Osteoblast (primary cell): Measurements from ENCODE around the gene DCC. TPM values are rescaled to one million over a fixed set of nuclear protein-coding genes. Genes with fewer than 3 reads are reported as not detected.

Experiments used
- DNase-seq: peaks from one replicate; pipeline ENCODE4 v3.0.0; 2011; ENCODE audit warnings: low spot score, mixed read lengths; ENCODE audit not compliant: insufficient read length; ENCODE audit errors: missing footprints
- H2AFZ ChIP-seq: 2 replicates; pipeline ENCODE4 v1.6.0; 2011; ENCODE audit warnings: mild to moderate bottlenecking, low read length
- H3K27ac ChIP-seq: 2 replicates; pipeline ENCODE4 v1.5.1; 2011; ENCODE audit warnings: mild to moderate bottlenecking, low read depth, low read length, moderate library complexity
- H3K27me3 ChIP-seq: 2 replicates; pipeline ENCODE4 v1.6.0; 2012; ENCODE audit warnings: mild to moderate bottlenecking, control low read depth, inconsistent platforms, low read length, moderate library complexity; ENCODE audit not compliant: insufficient read depth
- H3K36me3 ChIP-seq: 2 replicates; pipeline ENCODE4 v1.5.1; 2011; ENCODE audit warnings: mild to moderate bottlenecking, low read length, control low read depth, moderate library complexity; ENCODE audit not compliant: insufficient read depth
- H3K4me1 ChIP-seq: 2 replicates; pipeline ENCODE4 v1.5.1; 2011; ENCODE audit warnings: mild to moderate bottlenecking, low read length, control low read depth, moderate library complexity; ENCODE audit not compliant: insufficient read depth
- H3K4me2 ChIP-seq: 2 replicates; pipeline ENCODE4 v1.6.0; 2011; ENCODE audit warnings: mild to moderate bottlenecking, low read length; ENCODE audit not compliant: insufficient read depth
- H3K4me3 ChIP-seq: fragments of 200-600 bp; sonication (generic); 3 replicates; pipeline ENCODE4 v1.5.1; 2012; ENCODE audit warnings: mild to moderate bottlenecking, low read length, inconsistent platforms; ENCODE audit not compliant: insufficient read depth
- H3K79me2 ChIP-seq: 2 replicates; pipeline ENCODE4 v1.6.0; 2012; ENCODE audit warnings: mild to moderate bottlenecking, low read length, control low read depth, inconsistent platforms; ENCODE audit not compliant: insufficient read depth
- H3K9me3 ChIP-seq: 2 replicates; pipeline ENCODE4 v1.5.1; 2011; ENCODE audit warnings: low read depth, low read length, control low read depth
- H4K20me1 ChIP-seq: 2 replicates; pipeline ENCODE4 v1.6.0; 2012; ENCODE audit warnings: mild to moderate bottlenecking, low read length, control low read depth; ENCODE audit not compliant: insufficient read depth
- CTCF ChIP-seq: IDR thresholded peaks from 2 replicates; pipeline ENCODE4 v1.5.1; 2011; ENCODE audit warnings: mild to moderate bottlenecking, low read depth, low read length, moderate library complexity; ENCODE audit errors: extremely low read depth
- total RNA-seq: library from RNA; depleted of rRNA; stranded (reverse); fragments of >200 nt; gene quantifications from 2 replicates; pipeline ENCODE4 v1.2.3, GENCODE V29; 2012

The DCC gene
- total RNA-seq, 1 donor = not detected

DNA sequence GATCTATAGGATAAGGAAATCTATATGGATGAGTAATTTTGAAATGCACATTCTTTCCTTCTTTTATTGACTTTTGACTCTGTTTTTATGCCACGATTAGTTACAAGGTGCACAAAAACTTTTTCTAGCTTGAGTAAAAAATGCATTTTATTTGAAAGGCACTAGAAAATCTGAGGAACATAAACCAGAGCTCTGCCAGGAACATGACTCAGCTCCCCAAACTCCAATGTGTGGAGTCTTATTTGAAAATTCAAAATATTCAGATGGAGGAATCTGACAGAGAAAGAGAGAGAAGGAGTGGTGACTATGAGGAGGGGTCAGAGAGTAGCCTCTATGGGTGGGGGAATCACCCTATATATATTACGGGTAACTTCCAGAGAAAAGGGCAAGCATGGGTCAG, 231.0 kb downstream of the DCC start:
- H3K79me2 ChIP-seq = no peaks in the 10 kb centered on the region
- peak; percentile 4 for DNase-seq
- H4K20me1 ChIP-seq = no peaks in the 10 kb centered on the region
- no peaks in the 10 kb centered on the region for H3K36me3 ChIP-seq
- H3K4me2 ChIP-seq = no peak overlapping the region
- peaks cover 5% of the 10 kb centered on the region for H3K9me3 ChIP-seq
- H3K4me1 ChIP-seq = no peaks in the 10 kb centered on the region
- H3K27ac ChIP-seq = no peak overlapping the region
- no peak overlapping the region for H3K4me3 ChIP-seq
- TF ChIP-seq CTCF = no peak
- no peaks in the 10 kb centered on the region for H3K27me3 ChIP-seq
- no peak overlapping the region for H2AFZ ChIP-seq

DNA sequence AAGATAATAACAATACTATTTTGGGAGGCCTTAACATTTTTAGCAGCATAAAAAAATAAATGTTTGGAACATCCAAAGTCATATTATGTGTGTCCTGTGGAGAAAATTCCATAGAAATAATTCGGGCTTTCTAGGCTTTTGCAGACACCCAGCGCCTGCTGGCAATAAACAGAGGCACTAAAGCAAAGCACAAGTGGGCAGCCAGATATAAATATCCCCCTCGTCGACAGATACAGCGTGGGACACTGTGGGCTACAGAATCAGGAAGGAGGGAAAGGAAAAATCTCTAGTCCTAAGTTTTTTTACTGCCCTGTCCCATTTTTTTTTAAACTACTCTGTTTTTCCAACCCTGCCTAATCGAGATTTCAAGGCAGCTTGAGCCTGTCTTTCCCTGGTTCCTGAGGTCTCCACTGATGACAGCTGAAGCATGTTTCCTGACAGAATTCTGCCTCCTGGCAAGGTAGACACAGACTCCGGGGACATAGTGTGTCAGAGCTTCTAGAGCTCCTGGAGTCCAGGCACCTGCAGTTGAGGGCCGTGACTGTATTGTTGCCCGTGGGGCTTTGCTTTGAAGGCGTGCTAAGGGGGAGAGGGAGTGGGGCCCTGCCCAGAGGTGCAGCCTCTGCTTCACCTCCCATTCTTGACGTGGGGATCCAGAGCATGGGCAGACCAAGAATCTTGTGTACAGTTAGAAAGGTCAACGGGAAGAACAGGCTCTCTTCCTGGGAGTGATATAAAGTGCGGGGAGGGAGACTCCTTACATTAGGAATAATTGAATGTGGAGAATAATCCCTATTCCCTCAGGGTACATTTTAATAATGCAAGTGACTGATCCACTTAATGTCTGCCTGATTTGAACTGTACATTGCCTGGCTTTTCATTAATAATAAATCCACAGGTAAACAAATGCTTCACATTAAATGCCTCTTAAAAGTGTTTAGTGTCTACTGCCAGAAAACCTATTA, 232.3 kb downstream of the DCC start:
- Histone ChIP-seq H3K4me1 (no peaks in the 10 kb centered on the region), H3K36me3 (no peaks in the 10 kb centered on the region), H2AFZ (no peak overlapping the region), H3K27me3 (no peaks in the 10 kb centered on the region), H3K79me2 (no peaks in the 10 kb centered on the region), H4K20me1 (no peaks in the 10 kb centered on the region), H3K27ac (no peak overlapping the region), H3K4me3 (no peak overlapping the region), H3K4me2 (no peak overlapping the region), H3K9me3 (peaks cover 5% of the 10 kb centered on the region)
- TF ChIP-seq CTCF = no peak
- no peak for DNase-seq

- TF ChIP-seq CTCF = no peak
- H3K36me3 ChIP-seq = no peaks in the 10 kb centered on the region
- no peak overlapping the region for H2AFZ ChIP-seq
Measured at GRCh38 chr18:52577795-52578194, 237.8 kb downstream of the DCC start.

GRCh38 chr18:52582061-52582460, 242.1 kb downstream of the DCC start:
- H2AFZ ChIP-seq = no peak overlapping the region
- H3K27me3 ChIP-seq = no peaks in the 10 kb centered on the region
- H3K4me3 ChIP-seq = no peak overlapping the region
- DNase-seq = no peak
- no peaks in the 10 kb centered on the region for H3K36me3 ChIP-seq
- H3K9me3 ChIP-seq = no peaks in the 10 kb centered on the region
- no peaks in the 10 kb centered on the region for H4K20me1 ChIP-seq
- H3K27ac ChIP-seq = no peak overlapping the region
- no peak for TF ChIP-seq CTCF
- no peaks in the 10 kb centered on the region for H3K4me1 ChIP-seq
- no peak overlapping the region for H3K4me2 ChIP-seq
- H3K79me2 ChIP-seq = no peaks in the 10 kb centered on the region

More at GRCh38 chr18:52577795-52578194, 237.8 kb downstream of the DCC start:
- Histone ChIP-seq H3K27me3 (no peaks in the 10 kb centered on the region), H3K9me3 (no peaks in the 10 kb centered on the region), H3K79me2 (no peaks in the 10 kb centered on the region), H3K27ac (no peak overlapping the region), H3K4me1 (no peaks in the 10 kb centered on the region), H3K4me3 (no peak overlapping the region), H4K20me1 (no peaks in the 10 kb centered on the region), H3K4me2 (no peak overlapping the region)
- DNase-seq = no peak
